ENCODE measurements around the gene TFAP2B.

TFAP2B gene

DNA sequence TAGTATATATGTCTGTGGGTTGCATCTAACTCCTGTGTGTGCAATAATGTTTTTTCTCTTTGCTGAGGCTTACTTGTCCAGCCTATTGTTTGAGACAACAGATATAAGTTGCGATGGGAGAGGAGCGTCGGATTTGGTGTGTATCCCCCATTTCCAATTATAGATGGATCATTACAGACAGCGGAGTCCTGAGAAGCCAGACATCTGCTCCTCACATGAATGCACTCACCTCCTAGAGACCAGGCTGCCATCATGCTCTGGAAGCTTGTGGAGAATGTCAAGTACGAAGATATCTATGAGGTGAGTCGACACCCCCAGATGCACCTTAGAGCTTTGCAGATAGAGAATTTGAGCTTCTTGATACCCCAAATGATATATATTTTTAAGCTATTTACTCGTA is at the start of gene TFAP2B:
TSS of gene TFAP2B (plus strand) at position 199 of the 400 bp plus-strand sequence. CDS start at position 220, 21 bp downstream.
- DNase-seq = no peak

DNA sequence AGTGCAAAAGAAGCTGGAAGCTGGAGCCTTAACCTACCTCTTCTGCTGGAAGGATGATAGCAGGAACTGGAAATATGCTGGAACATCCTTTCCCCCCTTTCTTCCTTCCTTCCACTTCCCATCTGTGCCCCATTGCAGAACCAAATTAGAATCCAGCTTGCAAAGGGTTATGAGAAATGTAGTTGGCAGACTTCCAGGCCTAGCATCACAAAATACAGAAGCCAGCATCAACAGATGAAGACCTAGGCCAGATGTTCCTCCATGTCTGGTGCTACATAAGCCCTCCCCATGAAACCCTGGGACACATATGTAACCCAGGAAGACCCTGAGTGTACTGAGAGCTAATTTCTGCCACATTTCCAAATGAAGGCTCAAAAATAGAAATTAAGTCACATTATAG is 40.0 kb upstream of the TFAP2B start:
- DNase-seq = no peak

DNA sequence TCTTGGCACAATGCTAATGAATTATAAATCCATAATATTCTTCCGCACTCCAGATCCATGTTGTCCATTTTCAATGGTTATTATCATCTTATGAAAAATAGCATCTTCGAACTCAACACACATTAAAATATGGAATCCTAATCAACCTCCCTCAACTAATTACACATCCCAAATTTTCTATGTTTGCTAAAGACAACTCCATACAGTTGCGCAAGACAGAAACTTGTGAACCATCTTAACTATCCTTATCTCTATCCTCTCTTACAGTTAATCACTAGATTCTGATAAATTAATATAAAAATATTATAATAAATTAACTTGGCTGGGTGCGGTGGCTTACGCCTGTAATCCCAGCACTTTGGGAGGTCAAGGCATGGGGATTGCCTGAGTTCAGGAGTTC is 38.3 kb upstream of the TFAP2B start:
- no peak for DNase-seq

DNA sequence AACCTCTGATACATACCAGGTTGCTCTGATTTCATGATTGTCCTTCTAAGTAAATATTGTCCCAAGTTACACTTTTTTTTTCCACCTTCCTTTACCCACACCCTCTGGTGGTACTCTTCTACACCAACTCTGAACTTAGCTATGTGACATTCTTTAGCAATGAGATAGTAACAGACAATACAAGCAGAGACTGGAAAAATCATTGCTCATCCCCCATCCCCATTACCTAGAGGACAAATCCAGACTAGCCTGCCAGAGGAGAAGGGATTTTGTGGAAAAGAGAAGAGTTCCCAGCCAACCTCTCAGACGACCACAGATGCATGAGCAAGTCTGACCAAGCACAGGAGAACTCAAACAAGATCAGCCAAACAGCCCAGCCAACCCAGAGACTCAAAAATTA is 32.8 kb upstream of the TFAP2B start:
- no peak for DNase-seq

DNA sequence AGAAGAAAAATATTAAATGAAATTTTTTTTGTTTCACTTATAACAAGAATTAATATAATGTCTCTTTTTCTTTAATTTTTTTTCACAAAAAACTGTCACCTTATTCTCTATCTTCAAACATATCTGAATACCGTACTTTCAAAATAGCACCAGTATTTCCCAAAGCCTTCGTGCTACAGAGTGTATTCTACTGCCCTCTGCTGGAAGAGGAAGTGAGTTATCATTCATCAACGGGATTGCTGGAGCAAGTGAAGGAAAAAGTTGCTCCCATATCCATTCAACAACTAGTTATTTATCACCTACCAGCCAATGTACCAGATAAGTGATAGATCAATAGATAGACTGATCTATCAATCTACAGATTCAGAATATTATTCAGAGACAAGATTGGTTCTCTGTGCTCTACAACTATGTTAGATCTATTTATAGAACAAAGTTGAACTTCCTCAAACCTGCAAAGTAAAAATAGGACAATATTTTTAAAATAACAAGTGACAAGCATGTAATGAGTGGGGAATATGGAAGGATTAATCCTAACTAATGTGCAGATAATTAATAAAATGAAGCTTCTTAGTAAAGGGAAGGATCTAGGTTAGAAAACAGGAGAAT is 26.7 kb upstream of the TFAP2B start:
- no peak for DNase-seq

DNA sequence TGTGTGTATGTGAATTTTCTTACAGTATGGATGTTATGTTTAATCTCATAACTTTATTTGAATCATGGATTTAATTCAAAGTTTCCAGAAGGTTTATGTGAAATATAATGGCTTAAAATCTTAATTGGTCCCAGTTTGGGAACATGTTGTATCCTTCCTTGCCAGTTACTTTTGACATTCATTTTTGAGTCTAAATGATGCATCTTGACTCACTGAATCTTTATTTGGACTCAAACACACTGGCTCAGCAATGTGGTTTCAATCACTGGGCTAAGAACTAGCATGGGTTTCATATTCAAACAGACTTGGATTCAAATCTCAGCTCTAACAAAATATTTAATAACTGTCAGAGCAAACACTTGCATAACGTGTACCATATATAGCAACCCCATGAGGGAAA is 25.9 kb upstream of the TFAP2B start:
- no peak for DNase-seq

DNA sequence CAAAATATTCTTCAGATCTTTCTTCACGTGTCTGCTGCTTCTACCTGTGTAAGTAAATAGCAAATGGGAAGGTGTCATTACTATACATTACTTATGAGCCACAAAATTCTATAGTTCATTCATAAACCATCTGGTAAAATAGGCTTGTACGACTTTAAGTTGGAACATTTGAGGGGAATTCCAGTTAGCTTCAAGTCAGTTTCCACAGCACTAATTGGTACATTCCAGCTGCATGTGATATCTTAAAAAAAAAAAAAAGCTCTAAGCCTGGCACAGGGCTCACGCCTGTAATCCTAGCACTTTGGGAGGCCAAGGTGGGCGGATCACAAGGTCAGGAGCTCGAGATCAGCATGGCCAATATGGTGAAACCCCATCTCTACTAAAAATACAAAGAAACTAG is 23.1 kb upstream of the TFAP2B start:
- no peak for DNase-seq

DNA sequence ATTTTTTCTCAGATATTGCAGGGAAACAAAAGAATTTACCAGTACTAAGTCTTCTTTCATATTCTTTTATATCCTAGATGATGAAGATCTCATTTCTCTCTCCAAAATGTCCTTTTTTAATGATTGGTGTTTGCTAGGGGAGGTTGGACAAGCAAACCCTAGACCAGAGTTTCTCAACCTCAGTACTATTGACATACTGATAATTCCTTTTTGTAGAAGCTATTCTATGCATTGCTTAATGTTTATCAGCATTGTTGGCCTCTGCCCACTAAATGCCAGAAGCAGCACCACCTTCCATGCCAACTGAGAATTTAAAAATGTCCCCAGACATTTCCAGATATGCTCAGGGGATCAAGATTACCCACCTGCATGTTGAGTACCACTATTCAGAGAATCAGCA is 14.4 kb upstream of the TFAP2B start:
- no peak for DNase-seq

DNA sequence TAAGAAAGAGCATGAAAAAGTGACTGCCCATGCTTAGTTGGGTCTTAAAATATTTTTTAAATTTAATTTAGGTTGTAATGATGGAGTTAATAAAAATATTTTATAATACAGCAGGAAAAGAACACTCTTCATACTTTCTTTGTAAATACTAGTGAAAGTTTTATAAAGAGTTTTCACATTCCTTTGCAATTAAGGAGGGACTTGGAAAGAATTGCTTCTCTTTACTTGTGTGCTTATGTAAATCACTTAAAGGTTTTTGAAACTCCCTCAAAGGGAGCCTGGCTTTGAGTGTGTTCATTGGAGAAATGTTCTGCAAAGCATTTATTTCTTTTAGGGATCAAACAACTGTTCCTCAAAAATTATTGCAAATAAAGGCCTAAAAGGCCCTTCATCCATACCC is 11.6 kb upstream of the TFAP2B start:
- DNase-seq = no peak

DNA sequence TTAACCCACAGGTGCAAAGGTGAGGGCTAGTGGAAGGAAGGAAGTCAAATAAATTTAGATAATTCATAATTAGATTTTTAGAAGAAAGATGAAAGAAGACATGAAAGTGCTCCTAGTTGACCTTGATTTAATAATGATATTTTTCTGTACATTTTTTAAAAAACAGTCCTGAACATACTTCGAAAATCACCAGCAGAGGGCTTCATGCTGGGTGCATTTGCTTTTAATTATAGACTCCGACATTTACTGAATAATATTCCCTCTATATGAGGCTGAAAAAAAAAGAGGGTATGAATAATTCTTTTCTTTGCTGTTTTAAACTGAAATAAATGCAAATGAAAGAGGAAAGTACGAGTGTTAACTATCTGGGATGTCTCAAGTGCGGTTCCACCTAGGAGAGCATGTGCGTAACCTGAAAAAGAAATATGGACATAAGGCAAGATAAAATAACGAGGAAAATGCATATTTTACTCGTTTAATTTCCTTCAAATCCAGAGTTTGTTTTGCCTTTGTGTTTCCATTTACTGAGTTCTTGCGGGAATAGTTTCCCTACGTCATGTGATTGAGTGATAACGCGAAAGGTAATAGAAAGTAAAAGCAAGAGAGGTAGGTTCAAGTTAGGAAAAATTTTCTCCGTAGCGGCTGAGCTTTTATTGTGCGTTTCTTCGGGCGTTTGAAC is 3.1 kb upstream of the TFAP2B start:
- DNase-seq = no peak

DNA sequence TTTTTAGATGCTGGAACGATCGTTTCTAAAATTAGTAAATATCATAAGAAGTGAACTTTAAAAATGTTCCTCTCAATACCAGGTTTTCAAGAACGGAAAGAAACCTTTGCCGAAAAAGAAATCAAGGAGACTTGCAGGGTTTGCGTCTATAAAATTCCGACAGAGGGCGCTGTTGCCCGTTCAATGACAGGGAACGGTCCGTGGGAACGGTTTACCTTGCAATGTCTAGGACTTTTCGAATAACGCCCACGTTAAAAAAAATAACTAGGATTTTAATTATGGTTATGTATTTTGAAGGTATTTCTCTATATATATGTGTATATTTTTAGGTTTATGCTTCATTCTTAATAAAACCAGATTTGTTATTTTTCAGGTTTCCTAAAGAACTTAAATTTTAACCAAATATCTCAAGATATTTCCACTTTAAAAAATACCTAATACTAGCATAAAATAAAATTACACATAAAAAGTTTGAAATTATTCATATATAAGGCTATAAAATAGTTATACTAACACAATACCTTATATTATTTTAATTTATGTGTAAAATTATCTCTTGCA is 2.5 kb upstream of the TFAP2B start:
- peak; percentile 47 to 50 for DNase-seq

DNA sequence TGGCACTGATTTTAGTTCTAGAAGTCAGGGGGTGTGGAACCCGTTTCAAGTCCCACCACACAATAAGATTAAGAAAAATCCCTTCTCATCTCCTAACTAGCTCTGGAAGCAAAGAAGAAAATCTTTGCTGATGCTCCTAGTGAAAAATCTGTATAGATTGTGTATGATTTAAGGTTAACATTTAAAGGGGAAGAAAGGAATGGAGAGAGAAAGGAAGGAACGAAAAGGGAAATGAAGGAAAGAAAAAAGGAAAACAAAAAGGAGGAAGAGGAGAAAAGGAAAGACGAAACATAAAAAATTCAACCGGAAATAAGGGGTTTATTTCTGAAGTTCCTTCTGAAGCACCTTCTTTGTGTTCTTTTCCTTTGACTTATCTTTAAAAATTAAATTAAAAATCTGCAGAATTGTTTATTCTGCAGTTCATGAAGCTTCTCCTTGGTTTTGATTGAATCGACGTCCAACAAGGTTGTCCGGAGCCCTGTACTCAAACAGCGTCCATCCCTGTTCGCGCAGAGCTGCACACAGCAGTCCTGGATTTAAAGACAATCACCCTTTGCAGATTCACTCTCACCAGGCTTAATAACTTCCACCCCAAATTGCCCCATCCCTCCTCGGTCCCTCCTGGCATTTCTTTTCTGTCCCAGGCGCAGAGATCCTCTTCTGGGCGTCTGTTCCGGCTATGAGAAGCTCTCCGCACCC is 1.6 kb upstream of the TFAP2B start:
- no peak for DNase-seq

DNA sequence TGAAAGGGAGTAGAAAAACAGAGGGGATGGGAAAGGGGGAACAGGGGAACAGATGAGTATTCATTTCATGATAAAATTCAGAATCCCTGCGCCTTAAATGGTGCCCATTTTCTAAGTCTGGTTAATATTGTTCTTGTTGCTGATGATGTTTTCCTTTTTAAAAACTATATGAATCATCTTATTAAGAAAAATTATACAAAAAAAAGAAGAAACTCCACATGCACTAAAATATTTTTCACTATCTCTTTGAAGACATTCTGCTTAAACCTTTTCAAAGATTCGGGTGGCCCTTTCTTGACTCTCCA is 1.1 kb upstream of the TFAP2B start:
- DNase-seq = no peak

DNA sequence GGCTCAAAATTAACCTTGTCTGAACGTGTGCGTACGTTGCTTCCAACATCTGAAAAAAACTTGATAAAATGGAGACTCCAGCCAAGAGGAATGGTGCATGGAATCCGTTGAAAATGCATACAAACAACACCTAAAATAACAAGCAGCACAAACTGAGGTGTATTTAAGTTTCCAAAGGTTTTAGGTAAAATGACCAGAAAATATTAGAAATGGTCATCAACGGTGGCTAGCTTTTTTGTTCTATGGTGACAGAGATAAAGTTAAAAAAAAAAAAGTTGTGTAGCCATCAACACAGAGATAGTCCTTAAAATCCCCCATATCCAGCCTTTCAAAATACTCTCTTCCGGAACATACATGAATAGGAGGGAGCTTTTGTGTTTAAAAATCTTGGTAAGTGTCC is 651 bp upstream of the TFAP2B start:
- DNase-seq = no peak

DNA sequence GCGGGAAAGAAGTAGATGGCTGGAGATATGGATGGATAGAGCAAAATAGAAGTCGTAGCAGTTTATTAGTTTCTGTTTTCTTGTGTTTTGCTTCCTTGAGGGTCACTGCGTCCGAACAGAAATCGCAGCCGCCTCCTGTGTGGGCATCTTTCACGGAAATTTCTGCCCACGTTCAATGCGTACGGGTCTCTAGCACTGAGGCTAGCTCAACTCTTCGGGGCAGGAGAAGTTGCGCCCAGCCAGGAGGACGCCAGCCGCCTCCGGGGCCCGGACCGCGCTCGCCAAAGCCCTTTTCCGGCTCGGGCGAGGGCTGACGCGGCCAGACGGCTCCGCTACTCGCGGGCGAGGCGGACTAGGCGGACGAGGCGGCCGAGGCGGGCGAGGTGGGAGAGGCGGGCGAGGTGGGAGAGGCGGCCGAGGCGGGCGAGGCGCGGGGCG is 814 bp downstream of the TFAP2B start:
- DNase-seq = no peak

DNA sequence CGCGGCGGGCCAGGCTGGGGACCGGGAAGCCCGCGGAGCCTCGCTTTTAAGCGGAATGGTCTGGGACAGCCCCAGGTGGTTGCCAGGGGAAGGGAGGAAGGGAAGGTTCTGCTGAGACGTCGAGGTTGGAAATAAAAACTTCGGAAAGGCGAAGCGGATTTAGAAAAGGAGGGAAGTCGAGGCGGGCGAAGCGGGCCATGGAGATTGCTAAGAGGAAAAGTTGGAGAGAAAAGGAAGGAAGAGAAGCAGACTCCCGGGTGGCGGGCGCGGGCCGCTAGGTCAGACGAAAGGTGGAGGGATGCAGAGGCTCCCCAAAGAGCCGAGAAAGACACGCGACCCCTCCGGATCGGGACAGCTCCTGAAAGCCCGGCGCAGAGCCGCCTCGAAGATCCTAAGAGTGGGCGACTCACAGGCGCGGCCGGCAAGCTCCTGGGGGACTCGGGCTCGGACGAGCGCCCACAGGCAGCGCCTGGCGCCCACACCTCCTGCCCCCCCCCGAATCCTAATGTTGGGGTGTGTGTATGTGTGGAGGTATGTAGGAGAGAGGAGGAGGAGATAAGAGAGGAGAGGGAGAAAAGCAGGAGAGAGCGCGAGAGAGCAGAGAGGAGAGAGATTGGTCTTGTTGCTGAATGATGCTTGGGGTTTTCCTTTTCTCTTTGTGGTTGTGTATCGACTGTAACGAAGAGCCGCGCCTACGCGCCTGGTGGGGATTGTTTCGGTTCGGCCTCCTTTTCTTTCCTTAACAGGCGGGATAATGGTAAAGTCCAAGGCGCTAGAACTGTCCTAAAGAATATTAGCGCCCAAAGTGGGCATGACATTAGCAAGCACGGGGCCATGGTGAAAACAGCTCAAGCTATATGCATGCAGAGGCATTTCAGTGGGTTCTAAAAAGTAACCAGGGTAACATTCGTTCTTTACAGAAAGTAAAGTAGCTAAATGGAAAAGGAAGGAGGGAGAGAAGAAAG is 1.5 kb downstream of the TFAP2B start:
- no peak for DNase-seq

DNA sequence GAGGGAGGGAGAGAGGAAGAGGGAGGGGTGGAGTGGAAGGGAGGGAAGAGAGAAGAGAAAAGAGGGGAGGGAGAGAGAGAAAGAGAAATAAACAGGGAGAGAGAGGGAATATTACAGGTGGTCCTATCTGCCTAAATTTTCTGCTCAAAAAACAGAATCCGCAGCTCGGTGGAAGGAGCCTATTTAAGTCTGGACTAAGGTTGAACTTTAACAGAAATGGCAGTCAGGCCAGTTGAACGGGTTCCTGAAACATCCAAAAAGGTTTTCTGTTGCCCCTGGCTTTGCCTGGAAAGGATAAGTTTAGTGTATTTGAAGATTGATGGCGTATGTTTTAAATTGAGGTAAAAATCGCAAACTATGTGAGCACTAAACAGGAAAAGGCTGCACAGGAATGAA is 2.2 kb downstream of the TFAP2B start:
- no peak for DNase-seq

DNA sequence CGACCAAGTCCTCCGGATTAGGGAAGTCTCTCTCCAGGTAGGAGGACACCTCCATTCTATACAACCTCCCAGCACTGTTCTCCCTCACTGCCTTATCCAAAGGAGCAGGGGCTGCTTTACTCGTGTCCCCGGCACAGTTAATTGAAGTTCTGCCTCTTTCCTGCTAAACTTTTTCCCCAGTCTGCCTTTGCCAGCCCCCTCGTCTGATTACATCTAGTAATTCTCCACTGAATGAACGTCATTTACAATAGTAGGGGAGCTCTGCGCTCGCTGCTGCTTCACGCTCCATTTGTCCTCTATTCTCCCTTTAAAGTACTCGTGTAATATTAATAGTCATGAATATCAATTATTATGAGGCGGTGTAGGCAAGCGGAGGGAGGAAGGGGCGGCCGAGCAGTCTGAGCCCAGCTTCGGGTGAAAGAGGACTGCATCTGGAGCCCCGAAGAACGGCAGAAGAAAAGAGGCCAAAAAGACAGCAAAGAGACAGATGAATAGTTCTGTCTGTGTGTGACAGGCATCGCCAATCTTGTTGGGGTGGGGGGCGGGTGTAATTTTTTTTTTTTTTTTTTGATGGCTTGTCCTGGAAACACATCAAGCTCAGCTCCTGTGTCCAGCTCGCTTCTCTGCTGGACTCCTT is 2.9 kb downstream of the TFAP2B start:
- DNase-seq = no peak

DNA sequence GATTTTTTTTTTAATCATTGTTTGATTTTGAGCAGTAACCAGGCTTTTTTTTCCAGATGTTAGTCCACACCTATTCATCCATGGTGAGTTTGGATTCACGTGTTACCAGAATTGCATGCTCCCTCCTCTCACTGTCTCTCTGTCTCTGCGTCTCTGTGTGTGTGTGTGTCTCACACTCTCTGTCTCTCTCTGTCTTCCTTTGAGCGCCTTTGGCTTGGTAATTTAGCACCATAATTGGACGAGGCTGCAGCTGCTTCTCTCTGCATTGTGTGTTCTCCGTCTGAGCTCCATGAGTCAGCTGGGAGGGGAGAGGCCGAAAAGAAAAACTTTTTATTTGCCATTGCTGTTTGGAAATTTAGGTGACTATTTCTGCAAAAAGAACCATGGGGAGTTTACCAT is 3.4 kb downstream of the TFAP2B start:
- DNase-seq = no peak

DNA sequence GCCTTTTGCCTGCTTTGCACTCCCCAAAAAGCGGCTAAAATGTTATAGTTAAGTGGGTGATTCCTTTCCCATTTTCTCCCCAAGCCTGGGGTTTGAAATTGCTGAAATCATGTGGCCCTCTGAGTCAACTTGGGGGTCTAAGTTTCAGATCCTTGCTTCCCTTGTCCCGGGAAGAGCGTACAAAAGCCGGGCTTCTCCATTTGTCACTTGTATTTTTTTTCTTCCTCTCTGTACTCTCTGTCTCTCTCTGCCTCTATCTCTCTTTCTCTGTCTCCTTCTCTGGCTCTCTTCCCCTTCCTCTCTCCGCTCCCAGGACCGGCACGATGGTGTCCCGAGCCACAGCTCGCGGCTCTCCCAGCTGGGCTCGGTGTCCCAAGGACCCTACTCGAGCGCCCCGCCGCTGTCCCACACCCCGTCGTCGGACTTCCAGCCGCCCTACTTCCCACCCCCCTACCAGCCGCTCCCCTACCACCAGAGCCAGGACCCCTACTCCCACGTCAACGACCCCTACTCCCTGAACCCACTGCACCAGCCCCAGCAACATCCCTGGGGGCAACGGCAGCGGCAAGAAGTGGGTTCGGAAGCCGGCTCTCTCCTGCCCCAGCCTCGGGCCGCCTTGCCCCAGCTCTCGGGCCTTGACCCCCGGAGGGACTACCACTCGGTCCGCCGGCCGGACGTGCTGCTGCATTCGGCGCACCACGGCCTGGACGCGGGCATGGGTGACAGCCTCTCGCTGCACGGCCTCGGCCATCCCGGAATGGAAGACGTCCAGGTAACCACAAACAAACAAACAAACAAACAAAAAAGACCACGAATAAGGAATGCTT is 4.6 kb downstream of the TFAP2B start:
- DNase-seq = no peak

DNA sequence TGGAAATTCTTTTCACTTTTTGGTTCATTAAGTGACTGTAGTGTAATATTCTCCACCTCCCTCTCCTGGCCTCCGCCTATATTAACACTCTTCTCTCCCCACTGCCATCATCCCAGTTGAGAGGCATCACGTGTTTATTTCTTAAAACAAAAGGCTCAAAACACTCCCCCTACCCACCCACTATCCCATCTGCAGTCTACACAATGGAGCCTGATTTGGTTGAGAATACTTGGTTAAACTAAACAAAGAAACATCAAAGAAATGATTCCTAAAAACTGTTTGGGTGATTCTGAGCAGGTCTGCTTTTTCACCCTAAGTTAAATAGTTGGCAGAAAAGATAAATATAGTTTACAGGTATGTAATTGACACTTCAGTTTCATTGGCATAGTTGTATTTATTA is 5.9 kb downstream of the TFAP2B start:
- no peak for DNase-seq

Data from CD4-positive, alpha-beta T cell treated with Interleukin-4 for 1 hour (primary cell).